Neural cell (in vitro differentiated cells): ENCODE measurements around the gene DCHS1.

Source experiments
- CTCF ChIP-seq: fragments of 450-650 bp; IDR thresholded peaks from 2 replicates; pipeline ENCODE4 v1.5.1; 2014; ENCODE audit warnings: antibody characterized with exemption, mild to moderate bottlenecking, moderate library complexity; ENCODE audit not compliant: poor library complexity, severe bottlenecking
- EP300 ChIP-seq: fragments of 450-650 bp; conservative IDR thresholded peaks from 2 replicates; pipeline ENCODE4 v1.6.1; 2014; ENCODE audit warnings: antibody characterized with exemption, mild to moderate bottlenecking, moderate library complexity; ENCODE audit not compliant: poor library complexity, severe bottlenecking
- EZH2 ChIP-seq: fragments of 200-600, 300-800 bp; shearing (Covaris generic), sonication (generic); IDR thresholded peaks from 2 replicates; pipeline ENCODE4 v1.6.1; 2014; ENCODE audit warnings: antibody characterized with exemption, low read length, borderline replicate concordance, mild to moderate bottlenecking; ENCODE audit not compliant: insufficient read depth, poor library complexity, severe bottlenecking
- POLR2AphosphoS5 ChIP-seq: IDR thresholded peaks from 2 replicates; pipeline ENCODE4 v1.6.1; 2012
- RAD21 ChIP-seq: fragments of 450-650 bp; conservative IDR thresholded peaks from 2 replicates; pipeline ENCODE4 v1.6.1; 2014; ENCODE audit warnings: antibody characterized with exemption, mild to moderate bottlenecking, moderate library complexity
- REST ChIP-seq: IDR thresholded peaks from 2 replicates; pipeline ENCODE4 v1.6.1; 2012; ENCODE audit warnings: borderline replicate concordance
- SMC3 ChIP-seq: fragments of 450-650 bp; conservative IDR thresholded peaks from 2 replicates; pipeline ENCODE4 v1.6.1; 2014; ENCODE audit warnings: antibody characterized with exemption, mild to moderate bottlenecking, moderate library complexity; ENCODE audit not compliant: poor library complexity
- TAF1 ChIP-seq: IDR thresholded peaks from 2 replicates; pipeline ENCODE4 v1.6.1; 2012; ENCODE audit warnings: low read depth

GRCh38 chr11:6656936-6657335, 1.3 kb upstream of the DCHS1 start:
- TF ChIP-seq CTCF (no peak), RAD21 (no peak), EP300 (no peak), POLR2AphosphoS5 (no peak), EZH2 (no peak), SMC3 (no peak), TAF1 (no peak), REST (no peak)
